Activated gamma-delta T cell treated with Interleukin-2 at 50 U/mL for 16 hours (primary cell): Measurements from ENCODE around the gene HSDL1.
A peak's percentile ranks its signal among the peaks of the same experiment; 100 is the strongest.

Experiments
- DNase-seq: peaks from one replicate; pipeline ENCODE4 v3.0.0-alpha.2; 2020

HSDL1 gene

DNA sequence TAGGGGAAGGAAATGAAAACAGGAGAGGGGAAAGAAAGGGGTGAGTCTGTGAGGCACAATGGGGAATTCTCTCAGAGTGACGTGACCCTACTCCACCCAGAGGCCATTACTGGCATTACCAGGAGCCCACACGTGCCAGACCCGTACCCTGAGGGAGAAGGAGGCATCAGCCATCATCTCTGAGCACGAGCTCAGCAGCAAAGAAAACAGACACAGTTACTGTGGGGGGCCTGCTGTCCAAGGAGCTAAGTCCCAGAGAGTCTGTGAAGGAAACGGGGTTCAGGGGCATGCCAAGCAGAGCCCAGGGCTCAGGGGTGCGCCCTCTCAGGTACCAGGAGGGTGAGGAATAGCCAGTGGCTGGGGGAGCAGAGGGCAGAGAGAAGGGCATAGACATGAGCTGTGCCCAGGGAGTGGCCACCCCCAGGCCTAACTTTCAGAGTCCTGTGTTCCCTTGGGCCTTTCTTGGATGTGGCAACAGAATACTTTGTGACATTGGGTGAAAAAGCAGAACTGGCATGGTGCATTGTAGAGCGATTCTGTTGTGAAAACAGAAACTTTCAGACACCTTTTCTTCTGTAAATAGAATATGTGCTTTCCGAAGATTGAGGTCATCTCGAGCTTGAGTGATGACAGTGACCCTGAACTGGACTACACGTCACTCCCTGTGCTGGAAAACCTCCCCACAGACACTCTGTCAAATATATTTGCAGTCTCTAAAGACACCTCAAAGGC is 30.5 kb upstream of the HSDL1 start:
- peak; percentile 34 for DNase-seq

DNA sequence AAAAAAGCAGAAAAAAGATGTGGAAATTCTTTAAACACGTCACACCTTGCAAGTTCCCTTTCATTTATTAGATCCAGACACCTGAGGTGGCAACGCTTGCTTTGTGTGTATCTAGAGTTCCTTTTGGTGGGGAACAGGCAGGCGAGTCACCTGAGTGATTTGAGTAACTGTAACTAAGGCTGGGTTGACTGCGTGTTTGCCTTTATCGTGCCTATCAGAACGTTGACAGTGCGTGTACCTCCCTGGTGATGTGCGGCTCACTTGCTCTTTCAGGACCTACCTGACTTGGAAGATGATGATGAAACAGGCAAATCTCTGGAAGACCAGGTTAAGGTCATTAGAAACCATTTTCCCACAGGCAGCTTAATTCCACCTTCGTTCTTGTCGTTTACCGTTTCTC is 29.4 kb upstream of the HSDL1 start:
- DNase-seq: no peak

DNA sequence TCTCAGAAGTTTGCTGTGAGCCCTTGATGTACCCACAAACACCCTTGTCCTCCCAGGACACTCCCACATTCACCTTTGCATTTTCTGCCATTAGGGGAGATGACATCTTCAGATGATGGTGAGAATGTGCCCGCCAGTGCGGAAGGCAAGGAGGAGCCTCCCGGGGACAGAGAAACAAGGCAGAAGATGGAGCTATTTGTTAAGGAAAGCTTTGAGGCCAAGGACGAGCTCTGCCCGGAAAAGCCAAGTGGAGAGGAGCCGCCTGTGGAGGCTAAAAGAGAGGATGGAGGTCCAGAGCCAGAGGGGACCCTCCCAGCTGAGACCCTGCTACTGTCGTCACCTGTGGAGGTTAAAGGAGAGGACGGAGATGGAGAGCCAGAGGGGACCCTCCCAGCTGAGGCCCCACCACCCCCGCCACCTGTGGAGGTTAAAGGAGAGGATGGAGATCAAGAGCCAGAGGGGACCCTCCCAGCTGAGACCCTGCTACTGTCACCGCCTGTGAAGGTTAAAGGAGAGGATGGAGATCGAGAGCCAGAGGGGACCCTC is 24.9 kb upstream of the HSDL1 start:
- DNase-seq: no peak

- no peak for DNase-seq
Observed at GRCh38 chr16:84166796-84167695, 22.1 kb upstream of the HSDL1 start.

DNA sequence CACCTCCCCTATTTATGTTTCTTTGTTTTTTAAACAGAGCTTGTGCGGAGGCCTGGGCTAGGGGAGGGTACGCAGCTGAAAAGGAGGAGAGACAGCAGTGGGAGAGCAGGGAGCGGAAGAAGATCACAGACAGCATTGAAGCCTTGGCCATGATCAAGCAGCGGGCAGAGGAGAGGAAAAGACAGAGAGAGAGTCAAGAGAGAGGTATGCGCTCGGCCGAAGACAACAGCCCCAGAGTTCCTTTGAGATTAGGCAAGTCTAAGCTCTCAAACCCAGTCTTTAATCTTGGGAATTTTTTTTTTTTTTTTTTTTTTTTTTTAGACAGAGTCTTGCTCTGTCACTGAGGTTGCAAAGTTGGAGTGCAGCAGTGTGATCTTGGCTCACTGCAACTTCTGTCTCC is 20.8 kb upstream of the HSDL1 start:
- DNase-seq: no peak

DNA sequence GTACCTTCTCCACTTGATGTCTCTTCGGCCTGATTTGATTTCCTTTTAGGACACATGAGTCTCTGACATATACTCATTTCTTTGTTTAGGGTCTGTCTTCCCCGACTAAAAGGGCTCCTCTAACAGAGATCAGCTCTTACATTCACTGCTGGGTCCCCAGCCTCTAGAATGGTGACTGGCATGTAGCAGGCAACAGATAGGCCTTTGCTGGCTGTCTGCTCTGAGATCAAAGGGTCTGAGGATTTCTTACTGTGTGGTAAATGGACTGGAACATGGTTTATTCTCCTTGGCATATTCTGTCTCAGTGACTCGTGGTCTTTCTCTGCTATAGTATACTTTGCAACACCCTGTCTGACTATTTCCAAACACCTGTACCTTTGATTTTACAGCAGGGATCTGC is 16.8 kb upstream of the HSDL1 start:
- DNase-seq: no peak

GRCh38 chr16:84161037-84161436 is 16.1 kb upstream of the HSDL1 start:
- DNase-seq: no peak

DNA sequence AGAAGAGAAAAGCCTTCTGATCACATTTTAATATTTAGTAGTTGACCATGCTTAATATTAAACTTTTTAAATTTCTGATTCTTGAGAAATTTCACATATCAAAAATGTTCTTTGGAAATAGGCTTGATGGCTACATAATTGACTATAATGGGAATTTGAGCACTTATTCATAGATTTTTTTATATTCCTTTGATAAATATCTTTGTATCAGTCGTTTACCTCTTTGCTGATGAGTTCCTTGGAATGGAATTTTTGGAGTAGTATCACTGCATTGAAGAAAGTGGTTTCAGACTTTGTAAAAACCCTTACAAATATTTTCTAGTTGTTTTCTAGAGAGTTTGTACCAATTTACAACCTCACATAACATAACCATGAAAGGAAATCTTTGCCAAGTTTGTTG is 14.8 kb upstream of the HSDL1 start:
- DNase-seq: no peak

- DNase-seq: no peak
Observed at GRCh38 chr16:84159007-84159406, 14.0 kb upstream of the HSDL1 start.

DNA sequence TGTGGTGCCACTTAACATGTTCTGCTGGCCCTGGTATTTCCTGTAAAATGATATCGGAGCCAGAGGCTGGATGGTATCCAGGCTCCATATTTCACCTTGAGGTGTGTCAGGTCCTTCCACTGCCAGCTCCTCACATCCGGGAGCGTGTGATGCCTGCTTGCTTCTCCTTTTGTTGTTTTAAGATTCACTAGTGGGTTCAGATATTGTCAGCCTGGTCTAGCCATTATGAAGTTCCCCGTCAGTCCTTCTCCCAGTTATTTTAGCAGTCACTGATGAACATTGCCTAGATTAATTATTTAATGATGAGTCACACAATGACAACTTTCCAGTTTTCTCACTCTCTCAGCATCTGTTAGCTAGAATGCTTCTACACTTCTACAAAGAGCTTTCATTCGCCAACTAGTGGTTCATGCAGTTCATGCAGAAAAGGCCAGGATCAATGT is 11.4 kb upstream of the HSDL1 start:
- DNase-seq: no peak

DNA sequence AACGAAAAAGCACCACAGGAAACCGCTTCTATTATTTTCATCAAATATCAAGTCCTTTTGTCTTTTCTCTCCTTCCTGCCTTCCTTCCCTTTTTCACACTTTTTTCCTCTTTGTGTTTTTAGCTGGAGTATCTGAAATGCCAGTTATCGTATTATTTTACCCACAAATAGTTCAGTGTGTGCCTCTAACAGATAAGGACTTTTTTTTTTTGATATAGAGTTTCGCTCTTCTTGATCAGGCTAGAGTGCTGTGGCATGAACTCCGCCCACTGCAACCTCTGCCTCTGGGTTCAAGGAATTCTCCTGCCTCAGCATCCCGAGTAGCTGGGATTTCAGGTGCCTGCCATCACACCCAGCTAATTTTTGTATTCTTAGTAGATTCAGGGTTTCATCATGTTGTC is 10.8 kb upstream of the HSDL1 start:
- DNase-seq: no peak

GRCh38 chr16:84155226-84155625 is 10.2 kb upstream of the HSDL1 start:
- no peak for DNase-seq

DNA sequence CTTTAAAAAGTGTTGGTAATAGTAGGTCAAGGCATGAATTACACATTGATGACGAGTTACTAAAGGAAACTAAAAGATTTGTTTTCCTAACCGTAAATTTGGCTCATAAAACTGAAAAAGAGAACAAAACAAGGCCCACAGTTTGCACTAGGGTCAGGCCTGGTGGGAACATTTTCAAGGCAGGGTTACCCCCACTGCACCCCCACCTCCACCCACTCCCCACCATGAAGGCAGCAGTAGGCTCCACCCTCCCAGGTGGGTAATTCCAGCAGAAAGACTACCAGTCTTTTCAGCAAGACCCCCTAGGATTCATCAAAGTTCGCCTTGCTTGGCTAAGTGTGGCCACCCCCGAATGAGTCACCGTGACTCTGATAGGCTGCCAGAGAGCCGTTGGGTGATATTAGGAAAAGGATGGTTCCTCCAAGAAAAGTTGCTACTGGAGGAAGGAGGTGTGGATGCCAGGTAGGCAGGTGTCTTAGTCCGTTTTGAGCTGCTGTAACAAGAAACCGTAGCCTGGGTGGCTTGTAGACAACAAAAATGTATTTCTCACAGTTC is 8.8 kb upstream of the HSDL1 start:
- DNase-seq: no peak

GRCh38 chr16:84150926-84151325 is 5.9 kb upstream of the HSDL1 start:
- DNase-seq: no peak

DNA sequence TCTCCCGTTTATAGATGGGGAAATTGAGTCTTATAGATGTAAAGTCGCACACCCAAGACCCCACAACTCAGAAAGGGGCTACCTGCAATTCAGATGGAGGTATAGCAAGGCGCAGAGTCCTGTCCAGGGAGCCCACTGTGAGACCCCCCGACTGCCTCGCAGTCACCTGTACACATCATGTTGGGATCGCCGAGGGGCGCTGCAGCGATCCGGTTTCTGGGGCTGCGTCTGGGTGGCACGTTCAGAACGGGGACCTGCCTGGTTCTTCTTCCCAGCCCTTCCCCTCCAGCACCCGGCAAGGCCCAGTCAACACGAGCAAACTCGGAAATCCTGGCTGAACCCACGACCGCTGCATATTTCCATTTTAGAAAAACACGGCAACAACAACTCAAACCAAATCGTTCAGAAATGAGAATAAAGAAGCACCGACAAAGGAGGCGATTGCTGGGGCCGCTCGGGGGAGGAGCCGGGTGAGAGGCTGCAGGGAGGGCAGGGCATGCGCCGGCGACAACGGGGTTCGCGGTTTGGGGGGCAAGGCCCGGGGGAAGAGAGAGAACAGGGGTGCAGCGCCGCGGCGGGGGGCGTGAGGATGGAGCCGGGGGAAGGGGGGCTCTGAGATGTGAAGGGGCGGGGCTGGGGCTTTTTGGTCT is 643 bp downstream of the HSDL1 start:
- peak; percentile 43 for DNase-seq

GRCh38 chr16:84143784-84144199 is 1.2 kb downstream of the HSDL1 start:
- no peak for DNase-seq

DNA sequence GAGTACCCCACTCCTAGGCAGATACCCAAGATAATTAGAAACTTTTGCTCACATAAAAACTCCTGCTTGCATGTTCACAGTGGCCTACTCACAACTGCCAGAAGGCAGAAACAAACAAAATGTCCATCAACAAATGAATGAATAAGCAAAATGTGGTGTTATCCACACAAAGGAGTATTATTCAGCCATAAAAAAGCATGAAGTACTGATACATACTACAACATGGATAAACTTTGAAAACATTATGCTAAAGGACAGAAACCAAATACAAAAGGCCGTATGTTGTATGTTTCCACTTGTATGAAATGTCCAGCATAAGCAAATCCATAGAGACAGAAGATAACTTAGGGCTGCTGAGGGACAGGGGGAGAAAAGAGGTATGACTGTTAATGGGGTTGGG is 1.9 kb downstream of the HSDL1 start:
- DNase-seq: no peak

DNA sequence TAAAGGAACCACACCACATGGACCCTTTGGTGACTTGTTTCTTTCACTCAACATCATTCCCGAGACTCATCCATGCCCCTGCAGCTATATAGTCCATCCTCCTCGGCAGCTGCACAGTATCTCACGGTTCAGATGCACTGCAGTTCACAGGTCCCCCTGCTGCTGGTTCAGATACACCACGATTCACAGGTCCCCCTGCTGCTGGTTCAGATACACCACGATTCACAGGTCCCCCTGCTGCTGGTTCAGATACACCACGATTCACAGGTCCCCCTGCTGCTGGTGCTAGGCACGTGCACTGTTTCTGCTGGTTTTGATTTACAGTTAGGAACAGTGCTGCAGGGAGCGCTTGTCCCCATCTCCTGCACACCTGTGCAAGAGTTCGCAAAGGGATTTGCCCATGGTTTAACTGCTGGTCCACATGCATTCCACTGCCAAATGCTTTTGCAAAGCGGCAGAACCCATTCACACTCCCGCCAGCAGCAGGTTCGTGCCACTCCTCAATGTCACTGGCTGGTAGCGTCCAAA is 3.8 kb downstream of the HSDL1 start:
- DNase-seq: no peak

DNA sequence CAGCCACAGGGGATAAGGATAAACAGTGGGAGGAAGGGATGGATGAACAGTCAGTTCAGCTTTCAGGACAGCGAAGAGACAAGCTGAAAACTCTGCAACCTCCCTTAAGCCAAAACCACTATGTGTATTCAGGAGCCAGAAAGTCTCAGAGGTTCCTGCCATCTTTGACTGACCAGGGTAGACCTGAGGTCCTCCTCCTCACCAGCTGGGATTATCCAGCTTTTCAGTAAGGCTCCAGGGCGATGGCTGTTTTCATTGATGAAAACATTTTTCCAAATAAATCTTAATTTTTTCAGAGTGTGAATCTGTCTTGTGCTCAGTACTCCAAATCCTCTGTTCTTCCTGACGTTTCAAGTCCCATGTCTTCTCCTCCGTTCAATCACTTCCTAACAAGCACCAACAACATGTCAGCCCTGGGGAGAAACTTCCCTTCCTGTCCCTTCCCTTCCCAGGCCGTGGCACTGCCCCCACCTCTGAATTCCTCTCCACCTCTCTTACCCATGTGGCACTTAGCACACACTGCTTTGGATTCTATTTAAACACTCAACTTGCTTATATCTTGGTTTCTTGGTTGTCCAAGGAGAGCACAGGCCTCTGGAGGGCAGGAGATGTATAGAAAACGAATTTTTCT is 5.2 kb downstream of the HSDL1 start:
- no peak for DNase-seq

DNA sequence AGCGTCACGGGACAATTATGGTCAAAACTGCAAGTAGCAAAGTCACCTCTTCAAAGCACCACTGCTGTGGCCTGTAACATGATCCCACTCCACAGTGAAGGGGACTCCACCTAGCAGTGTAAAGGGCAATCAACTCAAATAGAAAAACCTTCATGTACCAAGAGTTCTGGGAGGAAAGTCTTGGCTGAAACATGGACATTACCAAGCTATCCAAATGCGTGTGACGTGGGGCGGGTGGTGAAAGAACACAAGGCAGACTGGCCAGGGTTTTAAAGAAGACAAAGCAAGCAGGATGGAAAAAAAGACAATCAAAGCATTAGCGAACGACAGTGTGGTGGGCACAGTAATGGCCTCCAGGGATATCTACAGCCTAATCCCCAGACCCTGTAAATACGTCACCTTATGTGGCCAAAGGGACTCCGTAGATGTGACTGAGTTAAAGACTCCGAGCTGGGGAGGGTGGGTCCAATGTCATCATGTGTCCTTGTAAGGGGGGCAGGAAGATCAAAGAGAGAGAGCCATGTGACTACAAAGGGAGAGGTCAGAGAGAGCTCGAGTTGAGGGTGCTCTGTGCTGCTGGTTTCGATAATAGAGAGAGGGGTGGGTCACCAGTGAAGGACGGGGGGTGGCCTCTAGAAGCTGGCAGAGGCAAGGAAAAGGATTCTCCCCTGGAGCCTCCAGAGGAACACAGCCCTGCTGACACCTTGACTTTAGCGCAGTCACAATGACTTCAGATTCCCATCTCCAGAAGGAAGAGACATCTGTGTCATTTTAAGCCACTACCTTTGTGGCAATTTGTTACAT is 6.0 kb downstream of the HSDL1 start:
- DNase-seq: no peak

- DNase-seq: no peak
Observed at GRCh38 chr16:84138500-84138823, 6.5 kb downstream of the HSDL1 start.
